HEK293T (cell line): ENCODE measurements around the gene PNPLA8.
"Not testable (repeated sequence)": the region's sequence is repeated elsewhere in the genome, so short reads cannot be mapped to it uniquely, and the experiment has no call there.

Source experiments
- CTCF ChIA-PET: fragments of 350-600 bp; formaldehyde crosslinking; extraction: SDS; loops from one replicate; lab custom pipeline; 2021; ENCODE audit warnings: antibody characterized with exemption, inconsistent platforms; lab: Yijun Ruan, JAX
- POLR2A ChIA-PET: fragments of 350-600 bp; formaldehyde crosslinking; extraction: SDS; loops from one replicate; lab custom pipeline; 2020; ENCODE audit warnings: antibody characterized with exemption, inconsistent platforms; lab: Yijun Ruan, JAX
- DNase-seq: peaks from one replicate; pipeline ENCODE4 v3.0.0; 2012; ENCODE audit warnings: mixed read lengths; ENCODE audit errors: extremely low spot score
- ARNT ChIP-seq: fragments of 450-650 bp; IDR thresholded peaks from 2 replicates; pipeline ENCODE4 v1.6.1; 2017; ENCODE audit warnings: mild to moderate bottlenecking
- BHLHE40 ChIP-seq: fragments of 450-650 bp; IDR thresholded peaks from 2 replicates; pipeline ENCODE4 v1.6.1; 2016; ENCODE audit warnings: mild to moderate bottlenecking, moderate library complexity, borderline replicate concordance
- CTBP1 ChIP-seq: fragments of 450-650 bp; IDR thresholded peaks from 2 replicates; pipeline ENCODE4 v1.6.1; 2016; ENCODE audit warnings: borderline replicate concordance
- ELF4 ChIP-seq: fragments of 450-650 bp; IDR thresholded peaks from 2 replicates; pipeline ENCODE4 v1.6.1; 2017; ENCODE audit warnings: antibody characterized with exemption
- FOXA1 ChIP-seq: fragments of 450-650 bp; IDR thresholded peaks from 2 replicates; pipeline ENCODE4 v1.6.1; 2016; ENCODE audit warnings: mild to moderate bottlenecking
- FOXK2 ChIP-seq: fragments of 450-650 bp; IDR thresholded peaks from 2 replicates; pipeline ENCODE4 v1.6.1; 2016; ENCODE audit warnings: mild to moderate bottlenecking
- FOXM1 ChIP-seq: fragments of 450-650 bp; IDR thresholded peaks from 2 replicates; pipeline ENCODE4 v1.6.1; 2017; ENCODE audit warnings: mild to moderate bottlenecking, borderline replicate concordance
- HDGF ChIP-seq: fragments of 450-650 bp; IDR thresholded peaks from 2 replicates; pipeline ENCODE4 v1.6.1; 2017; ENCODE audit warnings: antibody characterized with exemption, borderline replicate concordance
- L3MBTL2 ChIP-seq: fragments of 450-650 bp; conservative IDR thresholded peaks from 2 replicates; pipeline ENCODE4 v1.6.1; 2016; ENCODE audit warnings: mild to moderate bottlenecking
- LEF1 ChIP-seq: fragments of 450-650 bp; IDR thresholded peaks from 2 replicates; pipeline ENCODE4 v1.6.1; 2017; ENCODE audit warnings: mild to moderate bottlenecking, borderline replicate concordance
- NFRKB ChIP-seq: fragments of 450-650 bp; IDR thresholded peaks from 2 replicates; pipeline ENCODE4 v1.6.1; 2016; ENCODE audit warnings: mild to moderate bottlenecking, moderate library complexity
- PKNOX1 ChIP-seq: fragments of 450-650 bp; IDR thresholded peaks from 2 replicates; pipeline ENCODE4 v1.6.1; 2016
- SP1 ChIP-seq: fragments of 450-650 bp; IDR thresholded peaks from 2 replicates; pipeline ENCODE4 v1.6.1; 2017
- SUZ12 ChIP-seq: fragments of 450-650 bp; IDR thresholded peaks from 2 replicates; pipeline ENCODE4 v1.6.1; 2016; ENCODE audit warnings: mild to moderate bottlenecking
- TARDBP ChIP-seq: fragments of 450-650 bp; IDR thresholded peaks from 2 replicates; pipeline ENCODE4 v1.6.1; 2016
- ZNF384 ChIP-seq: fragments of 450-650 bp; IDR thresholded peaks from 2 replicates; pipeline ENCODE4 v1.6.1; 2016

PNPLA8 gene

DNA sequence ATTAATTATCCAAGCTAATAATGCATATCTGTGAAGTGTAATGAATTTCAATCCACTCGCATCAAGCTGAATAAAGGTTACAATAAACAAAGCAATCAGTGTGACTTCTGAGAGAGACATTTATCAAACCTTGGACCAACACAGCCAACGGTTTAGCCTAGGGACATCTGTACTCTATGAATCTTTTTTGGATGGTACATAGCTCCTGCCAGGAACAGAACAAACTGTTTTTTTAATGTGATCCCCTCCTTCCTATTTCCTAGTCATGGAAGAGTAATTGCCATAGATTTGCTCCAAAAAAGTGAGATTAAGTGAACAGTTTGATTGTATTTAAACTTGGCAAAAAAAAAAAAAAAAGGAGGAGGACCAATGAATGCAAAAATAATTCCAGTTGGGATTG lies 58.5 kb downstream of the PNPLA8 start:
- no peak for TF ChIP-seq FOXA1
- TF ChIP-seq FOXM1: no peak
- TF ChIP-seq ZNF384: no peak
- TF ChIP-seq HDGF: no peak
- TF ChIP-seq LEF1: no peak
- no peak for TF ChIP-seq ELF4
- no peak for TF ChIP-seq L3MBTL2
- TF ChIP-seq FOXK2: no peak
- TF ChIP-seq SP1: no peak
- TF ChIP-seq TARDBP: no peak
- TF ChIP-seq SUZ12: no peak
- no peak for TF ChIP-seq PKNOX1
- TF ChIP-seq NFRKB: no peak
- no peak for TF ChIP-seq ARNT
- TF ChIP-seq BHLHE40: no peak
- TF ChIP-seq CTBP1: no peak
- POLR2A ChIA-PET: no interaction called here
- CTCF ChIA-PET: no interaction called here
- no peak for DNase-seq

- POLR2A ChIA-PET, DNase-seq, CTCF ChIA-PET: not testable (repeated sequence)
Observed at GRCh38 chr7:108466322-108466721, 59.6 kb downstream of the PNPLA8 start.

DNA sequence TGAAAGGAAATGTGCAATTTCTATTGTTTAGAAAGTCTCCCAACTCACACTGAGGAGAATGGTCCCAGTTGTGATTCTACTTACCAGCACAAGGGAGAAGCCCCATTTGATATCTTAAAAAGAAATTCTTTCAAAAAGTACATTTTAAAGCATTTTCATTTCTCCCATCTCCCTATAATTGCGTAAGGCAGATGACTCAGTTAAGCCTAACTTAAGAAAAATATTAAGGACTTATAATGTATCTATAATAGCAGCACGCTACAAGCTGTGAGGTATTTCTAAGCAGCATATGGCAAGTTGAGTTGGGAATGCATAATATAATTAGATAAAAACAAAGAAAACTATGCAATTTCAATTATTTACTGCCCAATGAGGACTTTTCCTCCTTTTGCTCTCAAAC lies 61.2 kb downstream of the PNPLA8 start:
- CTCF ChIA-PET: no interaction called here
- no peak for DNase-seq

DNA sequence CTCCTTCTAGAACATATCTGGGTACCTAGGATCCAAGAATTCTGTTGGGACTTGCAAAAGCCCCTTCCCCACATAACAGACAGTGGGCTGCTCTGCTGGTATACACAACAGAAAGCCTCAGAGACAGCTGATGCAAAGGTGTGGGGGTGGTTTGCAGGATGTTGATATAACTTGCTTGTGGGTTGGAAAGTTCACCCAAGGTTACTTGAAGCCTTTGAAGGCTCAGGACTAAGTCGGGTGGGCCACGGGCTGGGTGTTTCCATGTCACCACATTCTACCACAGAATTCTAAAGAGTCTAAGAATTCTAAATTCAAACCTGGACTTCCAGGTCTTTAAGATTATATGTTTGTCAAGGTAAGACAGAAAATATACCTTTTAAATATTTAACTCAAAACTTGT lies 62.3 kb downstream of the PNPLA8 start:
- CTCF ChIA-PET: no interaction called here
- DNase-seq: no peak
- TF ChIP-seq SP1: no peak
- TF ChIP-seq BHLHE40: no peak
- TF ChIP-seq NFRKB: no peak
- no peak for TF ChIP-seq SUZ12
- TF ChIP-seq PKNOX1: no peak
- no peak for TF ChIP-seq FOXK2
- no peak for TF ChIP-seq TARDBP
- POLR2A ChIA-PET: no interaction called here

More for the DNA sequence above, 61.2 kb downstream of the PNPLA8 start:
- POLR2A ChIA-PET: no interaction called here
- TF ChIP-seq L3MBTL2: no peak
- no peak for TF ChIP-seq BHLHE40
- TF ChIP-seq CTBP1: no peak

DNA sequence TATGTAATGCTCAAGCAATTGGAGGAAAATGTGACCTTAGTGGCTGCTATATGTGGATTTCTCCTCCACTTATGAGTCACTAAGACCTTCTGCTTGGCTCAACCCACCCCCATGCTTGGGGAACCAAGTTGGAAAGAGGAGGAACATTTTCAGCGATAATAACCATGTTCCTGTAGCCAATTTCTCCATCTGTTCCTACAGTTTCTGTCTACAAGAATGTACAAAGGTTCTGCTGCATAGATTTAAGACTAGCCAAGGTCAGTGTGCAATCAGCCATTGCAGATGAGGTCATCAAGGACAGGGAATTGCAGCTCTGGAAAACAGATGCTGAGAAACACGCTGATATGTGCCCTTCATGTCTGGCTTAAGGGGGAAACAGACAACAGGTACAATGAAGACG lies 64.1 kb downstream of the PNPLA8 start:
- TF ChIP-seq FOXM1: no peak
- TF ChIP-seq SUZ12: no peak
- TF ChIP-seq PKNOX1: no peak
- TF ChIP-seq BHLHE40: no peak
- no peak for TF ChIP-seq ZNF384
- TF ChIP-seq ELF4: no peak
- POLR2A ChIA-PET: no interaction called here
- DNase-seq: no peak
- CTCF ChIA-PET: interaction anchor here (1.2 kb wide), 1 partner anchor 36 kb away, joined by 3 read pairs; no protein-coding TSS in a partner anchor

DNA sequence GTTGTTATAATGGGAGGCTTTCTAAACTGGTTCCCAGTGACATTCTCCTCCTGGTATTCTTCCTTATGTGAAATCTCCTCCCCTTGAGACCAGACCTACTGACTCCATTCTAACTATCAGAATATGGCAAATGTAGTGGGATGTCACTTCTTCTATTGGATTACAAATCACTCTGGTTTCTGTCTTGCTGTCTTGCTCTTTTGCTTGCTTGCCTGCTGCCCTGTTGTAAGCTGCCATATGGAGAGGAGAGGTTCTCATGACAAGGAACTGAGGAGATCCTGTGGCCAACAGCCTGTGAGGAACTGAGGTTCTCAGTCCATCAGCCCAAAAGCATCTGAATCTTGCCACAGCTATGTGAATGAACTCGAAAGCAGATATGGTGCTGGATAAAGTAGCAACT lies 65.0 kb downstream of the PNPLA8 start:
- ChIA-PET CTCF (interaction anchor here (1.2 to 2.1 kb wide), 2 partner anchors 7 to 37 kb away, joined by 3 to 7 read pairs; no protein-coding TSS in a partner anchor), POLR2A (no interaction called here)
- DNase-seq: no peak
- TF ChIP-seq ARNT (no peak), NFRKB (no peak)

DNA sequence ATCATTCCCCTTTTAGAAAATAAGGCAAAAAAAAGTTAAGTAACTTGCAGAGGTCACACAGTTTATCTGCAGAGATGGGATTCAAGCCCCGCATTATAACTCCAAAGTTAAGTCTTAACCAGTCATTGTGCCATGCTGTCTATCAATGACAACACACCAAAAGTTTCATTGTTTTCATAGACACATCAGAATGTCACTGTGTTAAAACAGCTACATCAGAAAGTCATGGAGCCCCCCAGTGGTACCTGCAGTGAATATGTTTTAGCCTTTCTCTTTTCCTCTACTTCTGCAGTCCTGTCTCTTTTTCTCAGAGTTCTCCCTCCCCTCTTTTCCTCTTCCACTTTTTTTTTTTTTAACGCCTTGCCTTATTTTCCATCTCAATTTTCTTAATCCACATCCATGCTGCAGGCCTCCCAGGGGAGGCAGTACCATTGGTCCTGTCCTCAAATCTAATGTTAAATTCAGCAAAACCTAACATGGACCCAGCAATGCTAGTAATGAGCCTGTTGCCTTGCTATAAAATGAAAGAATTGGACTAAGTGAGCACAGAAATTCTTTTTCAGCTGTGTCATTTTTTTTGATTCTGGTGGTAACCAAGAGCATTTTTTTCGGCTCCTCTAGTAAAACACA lies 65.9 kb downstream of the PNPLA8 start:
- DNase-seq: peak; percentile 40
- CTCF ChIA-PET: interaction anchor here (0.7 to 2.1 kb wide), 5 partner anchors 8 to 363 kb away, joined by 3 to 15 read pairs (median 5); no protein-coding TSS in a partner anchor
- TF ChIP-seq NFRKB (no peak), LEF1 (no peak), ZNF384 (no peak), SUZ12 (no peak), FOXA1 (no peak), BHLHE40 (no peak), FOXK2 (no peak), L3MBTL2 (no peak), PKNOX1 (no peak), HDGF (no peak), TARDBP (no peak), FOXM1 (no peak), CTBP1 (no peak), ARNT (no peak)
- POLR2A ChIA-PET: no interaction called here
